HEK293 (cell line): ENCODE results near the gene DENND2A.

ENCODE experiments used
- KLF10 ChIP-seq: fragments of 450-650 bp; IDR thresholded peaks from 2 replicates; pipeline ENCODE4 v1.5.1; 2018; ENCODE audit warnings: missing biosample characterization, mild to moderate bottlenecking, missing genetic modification characterization
- SP7 ChIP-seq: fragments of 450-650 bp; formaldehyde crosslinking; IDR thresholded peaks from 2 replicates; pipeline ENCODE4 v1.5.1; 2016; ENCODE audit warnings: missing biosample characterization, missing genetic modification characterization
- YY2 ChIP-seq: fragments of 450-650 bp; formaldehyde crosslinking; IDR thresholded peaks from 2 replicates; pipeline ENCODE4 v1.5.1; 2016; ENCODE audit warnings: missing biosample characterization, missing genetic modification characterization
- ZBTB7A ChIP-seq: fragments of 450-650 bp; formaldehyde crosslinking; IDR thresholded peaks from 2 replicates; pipeline ENCODE4 v1.5.1; 2016; ENCODE audit warnings: low read depth, missing biosample characterization, missing genetic modification characterization
- ZBTB8A ChIP-seq: fragments of 450-650 bp; formaldehyde crosslinking; IDR thresholded peaks from 2 replicates; pipeline ENCODE4 v1.5.1; 2016; ENCODE audit warnings: missing biosample characterization, missing genetic modification characterization
- ZNF112 ChIP-seq: fragments of 450-650 bp; formaldehyde crosslinking; IDR thresholded peaks from 2 replicates; pipeline ENCODE4 v1.5.0; 2017; ENCODE audit warnings: missing biosample characterization, missing genetic modification characterization
- ZNF133 ChIP-seq: fragments of 450-650 bp; formaldehyde crosslinking; IDR thresholded peaks from 2 replicates; pipeline ENCODE4 v1.5.1; 2016; ENCODE audit warnings: missing biosample characterization, missing genetic modification characterization
- ZNF157 ChIP-seq: fragments of 450-650 bp; formaldehyde crosslinking; IDR thresholded peaks from 2 replicates; pipeline ENCODE4 v1.5.1; 2016; ENCODE audit warnings: missing biosample characterization, missing genetic modification characterization
- ZNF23 ChIP-seq: fragments of 450-650 bp; formaldehyde crosslinking; IDR thresholded peaks from 2 replicates; pipeline ENCODE4 v1.5.1; 2016; ENCODE audit warnings: missing biosample characterization, missing genetic modification characterization, borderline replicate concordance
- ZNF24 ChIP-seq: fragments of 450-650 bp; formaldehyde crosslinking; IDR thresholded peaks from 2 replicates; pipeline ENCODE4 v1.5.1; 2016; ENCODE audit warnings: missing biosample characterization, missing genetic modification characterization
- ZNF324 ChIP-seq: fragments of 450-650 bp; formaldehyde crosslinking; IDR thresholded peaks from 2 replicates; pipeline ENCODE4 v1.5.1; 2016; ENCODE audit warnings: missing biosample characterization, missing genetic modification characterization
- ZNF404 ChIP-seq: fragments of 450-650 bp; formaldehyde crosslinking; IDR thresholded peaks from 2 replicates; pipeline ENCODE4 v1.5.1; 2017; ENCODE audit warnings: missing biosample characterization, missing genetic modification characterization
- ZNF433 ChIP-seq: fragments of 450-650 bp; formaldehyde crosslinking; IDR thresholded peaks from 2 replicates; pipeline ENCODE4 v1.5.1; 2016; ENCODE audit warnings: missing biosample characterization, missing genetic modification characterization, low read depth
- ZNF544 ChIP-seq: fragments of 450-650 bp; formaldehyde crosslinking; IDR thresholded peaks from 2 replicates; pipeline ENCODE4 v1.5.0; 2017; ENCODE audit warnings: missing biosample characterization, missing genetic modification characterization
- ZNF555 ChIP-seq: fragments of 450-650 bp; formaldehyde crosslinking; conservative IDR thresholded peaks from 2 replicates; pipeline ENCODE4 v1.5.1; 2017; ENCODE audit warnings: missing biosample characterization, mild to moderate bottlenecking, missing genetic modification characterization, inconsistent platforms
- ZNF600 ChIP-seq: fragments of 450-650 bp; formaldehyde crosslinking; IDR thresholded peaks from 2 replicates; pipeline ENCODE4 v1.5.1; 2016; ENCODE audit warnings: missing biosample characterization, missing genetic modification characterization
- ZNF660 ChIP-seq: fragments of 450-650 bp; IDR thresholded peaks from 2 replicates; pipeline ENCODE4 v1.5.1; 2018; ENCODE audit warnings: missing biosample characterization, mild to moderate bottlenecking, missing genetic modification characterization
- ZNF830 ChIP-seq: fragments of 450-650 bp; IDR thresholded peaks from 2 replicates; pipeline ENCODE4 v1.5.0; 2018; ENCODE audit warnings: missing biosample characterization, missing genetic modification characterization, low read depth, mild to moderate bottlenecking, moderate library complexity
- TF ChIP-seq, protein P1 (sequence below): fragments of 450-650 bp; formaldehyde crosslinking; IDR thresholded peaks from 2 replicates; pipeline ENCODE4 v1.5.1; 2017; ENCODE audit warnings: missing biosample characterization, missing genetic modification characterization
- TF ChIP-seq, protein P2 (sequence below): fragments of 450-650 bp; formaldehyde crosslinking; IDR thresholded peaks from 2 replicates; pipeline ENCODE4 v1.5.1; 2016; ENCODE audit warnings: missing biosample characterization, missing genetic modification characterization
- TF ChIP-seq, protein P3 (sequence below): fragments of 450-650 bp; IDR thresholded peaks from 2 replicates; pipeline ENCODE4 v1.5.1; 2018; ENCODE audit warnings: missing biosample characterization, missing genetic modification characterization
- TF ChIP-seq, protein P4 (sequence below): fragments of 450-650 bp; formaldehyde crosslinking; IDR thresholded peaks from 2 replicates; pipeline ENCODE4 v1.5.1; 2016; ENCODE audit warnings: missing biosample characterization, missing genetic modification characterization
- TF ChIP-seq, protein P5 (sequence below): IDR thresholded peaks from 2 replicates; pipeline ENCODE4 v1.6.1; 2011; ENCODE audit warnings: mild to moderate bottlenecking, low read depth, low read length, borderline replicate concordance
- TF ChIP-seq, protein P6 (sequence below): fragments of 450-650 bp; formaldehyde crosslinking; IDR thresholded peaks from 2 replicates; pipeline ENCODE4 v1.5.1; 2017; ENCODE audit warnings: missing biosample characterization, missing genetic modification characterization
- TF ChIP-seq, protein P7 (sequence below): fragments of 450-650 bp; formaldehyde crosslinking; IDR thresholded peaks from 2 replicates; pipeline ENCODE4 v1.5.1; 2016; ENCODE audit warnings: missing biosample characterization, missing genetic modification characterization, low read depth
- TF ChIP-seq, protein P8 (sequence below): fragments of 450-650 bp; formaldehyde crosslinking; IDR thresholded peaks from 2 replicates; pipeline ENCODE4 v1.5.1; 2016; ENCODE audit warnings: missing biosample characterization, missing genetic modification characterization

Gene DENND2A

DNA sequence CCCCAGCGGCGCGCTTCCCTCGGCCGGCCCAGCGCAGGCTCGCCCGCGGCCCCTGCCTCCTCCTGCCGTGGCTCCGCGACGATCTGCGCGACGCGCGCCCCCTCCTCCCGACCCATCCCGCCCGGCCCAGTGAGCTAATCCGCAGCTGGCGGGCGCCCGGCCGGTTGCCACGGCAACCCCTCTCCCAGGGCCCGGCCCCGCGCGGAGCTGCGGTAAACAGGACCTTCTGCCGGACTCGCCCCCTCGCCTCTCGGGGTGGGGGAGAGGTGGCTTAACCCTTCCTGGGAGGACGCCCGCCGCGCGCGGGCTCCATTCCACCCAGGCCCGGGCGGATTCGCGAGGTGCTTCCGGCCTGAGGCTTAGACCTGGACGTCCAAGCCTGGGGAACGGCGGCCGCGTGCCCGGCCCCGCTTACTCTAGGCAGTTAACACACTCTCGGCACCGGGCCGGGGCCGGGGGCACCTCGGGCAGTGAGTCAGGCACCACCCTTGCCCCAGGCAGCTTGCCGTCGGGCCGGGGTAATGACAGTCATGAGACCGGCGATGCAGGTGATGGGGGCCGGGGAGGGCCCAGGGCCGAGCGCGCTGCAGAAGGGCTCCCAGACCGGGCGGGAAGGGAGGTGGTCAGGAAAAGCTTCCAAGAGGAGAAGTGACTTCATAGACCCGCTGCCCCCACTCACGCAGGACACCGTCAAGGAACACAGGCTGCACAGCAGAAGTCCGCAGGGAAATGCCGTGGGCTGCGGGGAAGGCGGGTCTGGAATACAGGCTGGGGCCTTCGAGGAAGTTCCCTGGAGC, at the start of gene DENND2A (continued):
- TF ChIP-seq, protein P1, sequence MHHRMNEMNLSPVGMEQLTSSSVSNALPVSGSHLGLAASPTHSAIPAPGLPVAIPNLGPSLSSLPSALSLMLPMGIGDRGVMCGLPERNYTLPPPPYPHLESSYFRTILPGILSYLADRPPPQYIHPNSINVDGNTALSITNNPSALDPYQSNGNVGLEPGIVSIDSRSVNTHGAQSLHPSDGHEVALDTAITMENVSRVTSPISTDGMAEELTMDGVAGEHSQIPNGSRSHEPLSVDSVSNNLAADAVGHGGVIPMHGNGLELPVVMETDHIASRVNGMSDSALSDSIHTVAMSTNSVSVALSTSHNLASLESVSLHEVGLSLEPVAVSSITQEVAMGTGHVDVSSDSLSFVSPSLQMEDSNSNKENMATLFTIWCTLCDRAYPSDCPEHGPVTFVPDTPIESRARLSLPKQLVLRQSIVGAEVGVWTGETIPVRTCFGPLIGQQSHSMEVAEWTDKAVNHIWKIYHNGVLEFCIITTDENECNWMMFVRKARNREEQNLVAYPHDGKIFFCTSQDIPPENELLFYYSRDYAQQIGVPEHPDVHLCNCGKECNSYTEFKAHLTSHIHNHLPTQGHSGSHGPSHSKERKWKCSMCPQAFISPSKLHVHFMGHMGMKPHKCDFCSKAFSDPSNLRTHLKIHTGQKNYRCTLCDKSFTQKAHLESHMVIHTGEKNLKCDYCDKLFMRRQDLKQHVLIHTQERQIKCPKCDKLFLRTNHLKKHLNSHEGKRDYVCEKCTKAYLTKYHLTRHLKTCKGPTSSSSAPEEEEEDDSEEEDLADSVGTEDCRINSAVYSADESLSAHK (tag by site-specific recombination) = no peak
- TF ChIP-seq ZNF555 (tag by site-specific recombination) (no peak), YY2 (tag by site-specific recombination) (no peak), KLF10 (tag by site-specific recombination) (peak; percentile 34; the same call in 1 of the 2 replicates), ZNF324 (tag by site-specific recombination) (peak; percentile 68; the same call in 1 of the 2 replicates), ZNF24 (tag by site-specific recombination) (no peak), ZNF112 (no peak), ZNF433 (tag by site-specific recombination) (no peak), ZNF830 (no peak), ZBTB7A (tag by site-specific recombination) (no peak), ZNF133 (tag by site-specific recombination) (no peak), ZNF404 (tag by site-specific recombination) (no peak), ZBTB8A (peak; percentile 40; the same call in 1 of the 2 replicates), ZNF157 (tag by site-specific recombination) (no peak), ZNF544 (tag by site-specific recombination) (no peak), SP7 (tag by site-specific recombination) (peak; percentile 70; the same call in 1 of the 2 replicates), ZNF23 (no peak), ZNF660 (tag by site-specific recombination) (no peak), ZNF600 (tag by site-specific recombination) (peak; percentile 66; the same call in 1 of the 2 replicates)
- TF ChIP-seq, protein P2, sequence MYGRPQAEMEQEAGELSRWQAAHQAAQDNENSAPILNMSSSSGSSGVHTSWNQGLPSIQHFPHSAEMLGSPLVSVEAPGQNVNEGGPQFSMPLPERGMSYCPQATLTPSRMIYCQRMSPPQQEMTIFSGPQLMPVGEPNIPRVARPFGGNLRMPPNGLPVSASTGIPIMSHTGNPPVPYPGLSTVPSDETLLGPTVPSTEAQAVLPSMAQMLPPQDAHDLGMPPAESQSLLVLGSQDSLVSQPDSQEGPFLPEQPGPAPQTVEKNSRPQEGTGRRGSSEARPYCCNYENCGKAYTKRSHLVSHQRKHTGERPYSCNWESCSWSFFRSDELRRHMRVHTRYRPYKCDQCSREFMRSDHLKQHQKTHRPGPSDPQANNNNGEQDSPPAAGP = no peak; the same call in 1 of the 2 replicates
- TF ChIP-seq, protein P3, sequence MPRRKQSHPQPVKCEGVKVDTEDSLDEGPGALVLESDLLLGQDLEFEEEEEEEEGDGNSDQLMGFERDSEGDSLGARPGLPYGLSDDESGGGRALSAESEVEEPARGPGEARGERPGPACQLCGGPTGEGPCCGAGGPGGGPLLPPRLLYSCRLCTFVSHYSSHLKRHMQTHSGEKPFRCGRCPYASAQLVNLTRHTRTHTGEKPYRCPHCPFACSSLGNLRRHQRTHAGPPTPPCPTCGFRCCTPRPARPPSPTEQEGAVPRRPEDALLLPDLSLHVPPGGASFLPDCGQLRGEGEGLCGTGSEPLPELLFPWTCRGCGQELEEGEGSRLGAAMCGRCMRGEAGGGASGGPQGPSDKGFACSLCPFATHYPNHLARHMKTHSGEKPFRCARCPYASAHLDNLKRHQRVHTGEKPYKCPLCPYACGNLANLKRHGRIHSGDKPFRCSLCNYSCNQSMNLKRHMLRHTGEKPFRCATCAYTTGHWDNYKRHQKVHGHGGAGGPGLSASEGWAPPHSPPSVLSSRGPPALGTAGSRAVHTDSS (tag by site-specific recombination) = no peak
- TF ChIP-seq, protein P4, sequence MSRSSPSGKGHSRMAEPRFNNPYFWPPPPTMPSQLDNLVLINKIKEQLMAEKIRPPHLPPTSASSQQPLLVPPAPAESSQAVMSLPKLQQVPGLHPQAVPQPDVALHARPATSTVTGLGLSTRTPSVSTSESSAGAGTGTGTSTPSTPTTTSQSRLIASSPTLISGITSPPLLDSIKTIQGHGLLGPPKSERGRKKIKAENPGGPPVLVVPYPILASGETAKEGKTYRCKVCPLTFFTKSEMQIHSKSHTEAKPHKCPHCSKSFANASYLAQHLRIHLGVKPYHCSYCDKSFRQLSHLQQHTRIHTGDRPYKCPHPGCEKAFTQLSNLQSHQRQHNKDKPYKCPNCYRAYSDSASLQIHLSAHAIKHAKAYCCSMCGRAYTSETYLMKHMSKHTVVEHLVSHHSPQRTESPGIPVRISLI (tag by site-specific recombination) = no peak
- TF ChIP-seq, protein P5, sequence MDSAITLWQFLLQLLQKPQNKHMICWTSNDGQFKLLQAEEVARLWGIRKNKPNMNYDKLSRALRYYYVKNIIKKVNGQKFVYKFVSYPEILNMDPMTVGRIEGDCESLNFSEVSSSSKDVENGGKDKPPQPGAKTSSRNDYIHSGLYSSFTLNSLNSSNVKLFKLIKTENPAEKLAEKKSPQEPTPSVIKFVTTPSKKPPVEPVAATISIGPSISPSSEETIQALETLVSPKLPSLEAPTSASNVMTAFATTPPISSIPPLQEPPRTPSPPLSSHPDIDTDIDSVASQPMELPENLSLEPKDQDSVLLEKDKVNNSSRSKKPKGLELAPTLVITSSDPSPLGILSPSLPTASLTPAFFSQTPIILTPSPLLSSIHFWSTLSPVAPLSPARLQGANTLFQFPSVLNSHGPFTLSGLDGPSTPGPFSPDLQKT = no peak
- TF ChIP-seq, protein P6, sequence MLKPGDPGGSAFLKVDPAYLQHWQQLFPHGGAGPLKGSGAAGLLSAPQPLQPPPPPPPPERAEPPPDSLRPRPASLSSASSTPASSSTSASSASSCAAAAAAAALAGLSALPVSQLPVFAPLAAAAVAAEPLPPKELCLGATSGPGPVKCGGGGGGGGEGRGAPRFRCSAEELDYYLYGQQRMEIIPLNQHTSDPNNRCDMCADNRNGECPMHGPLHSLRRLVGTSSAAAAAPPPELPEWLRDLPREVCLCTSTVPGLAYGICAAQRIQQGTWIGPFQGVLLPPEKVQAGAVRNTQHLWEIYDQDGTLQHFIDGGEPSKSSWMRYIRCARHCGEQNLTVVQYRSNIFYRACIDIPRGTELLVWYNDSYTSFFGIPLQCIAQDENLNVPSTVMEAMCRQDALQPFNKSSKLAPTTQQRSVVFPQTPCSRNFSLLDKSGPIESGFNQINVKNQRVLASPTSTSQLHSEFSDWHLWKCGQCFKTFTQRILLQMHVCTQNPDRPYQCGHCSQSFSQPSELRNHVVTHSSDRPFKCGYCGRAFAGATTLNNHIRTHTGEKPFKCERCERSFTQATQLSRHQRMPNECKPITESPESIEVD = no peak
- TF ChIP-seq, protein P7, sequence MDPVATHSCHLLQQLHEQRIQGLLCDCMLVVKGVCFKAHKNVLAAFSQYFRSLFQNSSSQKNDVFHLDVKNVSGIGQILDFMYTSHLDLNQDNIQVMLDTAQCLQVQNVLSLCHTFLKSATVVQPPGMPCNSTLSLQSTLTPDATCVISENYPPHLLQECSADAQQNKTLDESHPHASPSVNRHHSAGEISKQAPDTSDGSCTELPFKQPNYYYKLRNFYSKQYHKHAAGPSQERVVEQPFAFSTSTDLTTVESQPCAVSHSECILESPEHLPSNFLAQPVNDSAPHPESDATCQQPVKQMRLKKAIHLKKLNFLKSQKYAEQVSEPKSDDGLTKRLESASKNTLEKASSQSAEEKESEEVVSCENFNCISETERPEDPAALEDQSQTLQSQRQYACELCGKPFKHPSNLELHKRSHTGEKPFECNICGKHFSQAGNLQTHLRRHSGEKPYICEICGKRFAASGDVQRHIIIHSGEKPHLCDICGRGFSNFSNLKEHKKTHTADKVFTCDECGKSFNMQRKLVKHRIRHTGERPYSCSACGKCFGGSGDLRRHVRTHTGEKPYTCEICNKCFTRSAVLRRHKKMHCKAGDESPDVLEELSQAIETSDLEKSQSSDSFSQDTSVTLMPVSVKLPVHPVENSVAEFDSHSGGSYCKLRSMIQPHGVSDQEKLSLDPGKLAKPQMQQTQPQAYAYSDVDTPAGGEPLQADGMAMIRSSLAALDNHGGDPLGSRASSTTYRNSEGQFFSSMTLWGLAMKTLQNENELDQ (tag by site-specific recombination) = no peak
- TF ChIP-seq, protein P8, sequence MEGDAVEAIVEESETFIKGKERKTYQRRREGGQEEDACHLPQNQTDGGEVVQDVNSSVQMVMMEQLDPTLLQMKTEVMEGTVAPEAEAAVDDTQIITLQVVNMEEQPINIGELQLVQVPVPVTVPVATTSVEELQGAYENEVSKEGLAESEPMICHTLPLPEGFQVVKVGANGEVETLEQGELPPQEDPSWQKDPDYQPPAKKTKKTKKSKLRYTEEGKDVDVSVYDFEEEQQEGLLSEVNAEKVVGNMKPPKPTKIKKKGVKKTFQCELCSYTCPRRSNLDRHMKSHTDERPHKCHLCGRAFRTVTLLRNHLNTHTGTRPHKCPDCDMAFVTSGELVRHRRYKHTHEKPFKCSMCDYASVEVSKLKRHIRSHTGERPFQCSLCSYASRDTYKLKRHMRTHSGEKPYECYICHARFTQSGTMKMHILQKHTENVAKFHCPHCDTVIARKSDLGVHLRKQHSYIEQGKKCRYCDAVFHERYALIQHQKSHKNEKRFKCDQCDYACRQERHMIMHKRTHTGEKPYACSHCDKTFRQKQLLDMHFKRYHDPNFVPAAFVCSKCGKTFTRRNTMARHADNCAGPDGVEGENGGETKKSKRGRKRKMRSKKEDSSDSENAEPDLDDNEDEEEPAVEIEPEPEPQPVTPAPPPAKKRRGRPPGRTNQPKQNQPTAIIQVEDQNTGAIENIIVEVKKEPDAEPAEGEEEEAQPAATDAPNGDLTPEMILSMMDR (tag by site-specific recombination) = no peak
